ENCODE results near the gene FER.

FER gene

GRCh38 chr5:109180668-109181067 lies 433.0 kb downstream of the FER start:
- no peak for DNase-seq (ENCODE audit: low spot score)

- no peak for DNase-seq (ENCODE audit: low spot score)
These were observed 439.1 kb downstream of the FER start for GRCh38 chr5:109186759-109187158.

GRCh38 chr5:109191153-109191558 lies 443.5 kb downstream of the FER start:
- peak; percentile 78 for DNase-seq (ENCODE audit: low spot score)

- no peak for DNase-seq (ENCODE audit: low spot score)
These were observed 444.3 kb downstream of the FER start for GRCh38 chr5:109192027-109192426.

- peak; percentile 25 for DNase-seq (ENCODE audit: low spot score)
These were observed 445.0 kb downstream of the FER start for GRCh38 chr5:109192555-109193281.

GRCh38 chr5:109195667-109196066 lies 448.0 kb downstream of the FER start:
- no peak for DNase-seq (ENCODE audit: low spot score)

- no peak for DNase-seq (ENCODE audit: low spot score)
These were observed 448.6 kb downstream of the FER start for GRCh38 chr5:109196087-109196822.

- DNase-seq (ENCODE audit: low spot score) = no peak
These were observed 449.1 kb downstream of the FER start for GRCh38 chr5:109196823-109197160.

- DNase-seq (ENCODE audit: low spot score) = no peak
These were observed 451.6 kb downstream of the FER start for GRCh38 chr5:109199289-109199688.

- DNase-seq (ENCODE audit: low spot score) = no peak
These were observed 452.3 kb downstream of the FER start for GRCh38 chr5:109199799-109200620.

GRCh38 chr5:109215040-109215439 lies 467.3 kb downstream of the FER start:
- no peak for DNase-seq (ENCODE audit: low spot score)

- DNase-seq (ENCODE audit: low spot score) = no peak
These were observed 471.1 kb downstream of the FER start for GRCh38 chr5:109218818-109219217.

GRCh38 chr5:109223531-109223930 lies 475.8 kb downstream of the FER start:
- no peak for DNase-seq (ENCODE audit: low spot score)

- no peak for DNase-seq (ENCODE audit: low spot score)
These were observed 476.7 kb downstream of the FER start for GRCh38 chr5:109224276-109224882.

- no peak for DNase-seq (ENCODE audit: low spot score)
These were observed 478.3 kb downstream of the FER start for GRCh38 chr5:109225716-109226625.

- no peak for DNase-seq (ENCODE audit: low spot score)
These were observed 482.7 kb downstream of the FER start for GRCh38 chr5:109230369-109230768.

- DNase-seq (ENCODE audit: low spot score) = no peak
These were observed 483.6 kb downstream of the FER start for GRCh38 chr5:109231331-109231730.

GRCh38 chr5:109234381-109234780 lies 486.7 kb downstream of the FER start:
- DNase-seq (ENCODE audit: low spot score) = no peak

GRCh38 chr5:109239456-109239855 lies 491.8 kb downstream of the FER start:
- DNase-seq (ENCODE audit: low spot score) = no peak

GRCh38 chr5:109242518-109242917 lies 494.8 kb downstream of the FER start:
- DNase-seq (ENCODE audit: low spot score) = no peak

- no peak for DNase-seq (ENCODE audit: low spot score)
These were observed 498.7 kb downstream of the FER start for GRCh38 chr5:109246395-109246794.

Data from SW480 (cell line).